IPS-NIHi7 (cell line): ENCODE results near the gene RALGAPA1.
"Not testable (repeated sequence)": the region's sequence is repeated elsewhere in the genome, so short reads cannot be mapped to it uniquely, and the experiment has no call there.

Source experiments
- DNase-seq: peaks from one replicate; pipeline ENCODE4 v3.0.0; 2012; ENCODE audit warnings: mixed read lengths; ENCODE audit errors: extremely low spot score

The RALGAPA1 gene

GRCh38 chr14:35631071-35631805 lies 177.9 kb downstream of the RALGAPA1 start:
- no peak for DNase-seq

GRCh38 chr14:35628989-35629388 lies 180.1 kb downstream of the RALGAPA1 start:
- no peak for DNase-seq

- DNase-seq = not testable (repeated sequence)
Measured at GRCh38 chr14:35626947-35627346, 182.1 kb downstream of the RALGAPA1 start.

- not testable (repeated sequence) for DNase-seq
Measured at GRCh38 chr14:35621996-35622395, 187.1 kb downstream of the RALGAPA1 start.

- not testable (repeated sequence) for DNase-seq
Measured at GRCh38 chr14:35619998-35620397, 189.1 kb downstream of the RALGAPA1 start.

GRCh38 chr14:35619461-35619860 lies 189.6 kb downstream of the RALGAPA1 start:
- DNase-seq = not testable (repeated sequence)

GRCh38 chr14:35617500-35617899 lies 191.6 kb downstream of the RALGAPA1 start:
- no peak for DNase-seq

- peak; percentile 10 for DNase-seq
Measured at GRCh38 chr14:35607380-35607779, 201.7 kb downstream of the RALGAPA1 start.

- no peak for DNase-seq
Measured at GRCh38 chr14:35600253-35600652, 208.8 kb downstream of the RALGAPA1 start.

- DNase-seq = no peak
Measured at GRCh38 chr14:35594616-35595015, 214.5 kb downstream of the RALGAPA1 start.

GRCh38 chr14:35587373-35587772 lies 221.7 kb downstream of the RALGAPA1 start:
- DNase-seq = not testable (repeated sequence)

- DNase-seq = no peak
Measured at GRCh38 chr14:35578639-35579038, 230.5 kb downstream of the RALGAPA1 start.

GRCh38 chr14:35578135-35578534 lies 231.0 kb downstream of the RALGAPA1 start:
- no peak for DNase-seq

GRCh38 chr14:35576856-35577255 lies 232.2 kb downstream of the RALGAPA1 start:
- DNase-seq = no peak

- no peak for DNase-seq
Measured at GRCh38 chr14:35576260-35576659, 232.8 kb downstream of the RALGAPA1 start.

GRCh38 chr14:35573911-35574310 lies 235.2 kb downstream of the RALGAPA1 start:
- no peak for DNase-seq

- DNase-seq = no peak
Measured at GRCh38 chr14:35571598-35571997, 237.5 kb downstream of the RALGAPA1 start.

GRCh38 chr14:35565871-35566464 lies 243.1 kb downstream of the RALGAPA1 start:
- DNase-seq = no peak

GRCh38 chr14:35558680-35559079 lies 250.4 kb downstream of the RALGAPA1 start:
- DNase-seq = peak; percentile 13

- DNase-seq = no peak
Measured at GRCh38 chr14:35557221-35557747, 251.8 kb downstream of the RALGAPA1 start.

GRCh38 chr14:35556548-35556947 lies 252.5 kb downstream of the RALGAPA1 start:
- DNase-seq = no peak

- DNase-seq = no peak
Measured at GRCh38 chr14:35553808-35554207, 255.3 kb downstream of the RALGAPA1 start.

GRCh38 chr14:35551081-35551480 lies 258.0 kb downstream of the RALGAPA1 start:
- no peak for DNase-seq
